Effector CD4-positive, alpha-beta T cell (primary cell): ENCODE measurements around the gene POLR3GL.
"Not testable (repeated sequence)": the region's sequence is repeated elsewhere in the genome, so short reads cannot be mapped to it uniquely, and the experiment has no call there.

Experiments used
- DNase-seq: peaks from one replicate; pipeline ENCODE4 v3.0.0-alpha.2; 2020

The POLR3GL gene

GRCh38 chr1:146021622-146022402 is 57.3 kb downstream of the POLR3GL start, which contains the start of gene HJV:
Gene HJV (minus strand): TSS chr1:146021735. CDS start chr1:146020231, 1,504 bp downstream.
- no peak for DNase-seq

- DNase-seq = no peak
These were observed 58.1 kb downstream of the POLR3GL start for GRCh38 chr1:146022403-146023127.

- DNase-seq = not testable (repeated sequence)
These were observed 61.5 kb downstream of the POLR3GL start for GRCh38 chr1:146025787-146026495.

- not testable (repeated sequence) for DNase-seq
These were observed 62.2 kb downstream of the POLR3GL start for GRCh38 chr1:146026650-146027049.
